GM18909 (cell line): ENCODE data around the gene MLNR.

Experiments
- ATAC-seq: cut with Tn5 transposase; IDR thresholded peaks from one replicate; pipeline ENCODE4 v1.9.1; 2021; ENCODE audit warnings: mild to moderate bottlenecking; ENCODE audit not compliant: unreplicated experiment, poor library complexity

MLNR gene

GRCh38 chr13:49271264-49271663 lies 51.1 kb downstream of the MLNR start:
- no peak for ATAC-seq
